DMS53 treated with DMSO at 0.1 percent for 48 hours (cell line): Measurements from ENCODE around the gene PLCG2.

ENCODE experiments used
- DNase-seq: peaks from one replicate; lab custom pipeline; 2025; ENCODE audit not compliant: unreplicated experiment; lab: John Stamatoyannopoulos, UW

The PLCG2 gene

GRCh38 chr16:81814751-81815428 is 35.8 kb downstream of the PLCG2 start:
- no peak for DNase-seq

DNA sequence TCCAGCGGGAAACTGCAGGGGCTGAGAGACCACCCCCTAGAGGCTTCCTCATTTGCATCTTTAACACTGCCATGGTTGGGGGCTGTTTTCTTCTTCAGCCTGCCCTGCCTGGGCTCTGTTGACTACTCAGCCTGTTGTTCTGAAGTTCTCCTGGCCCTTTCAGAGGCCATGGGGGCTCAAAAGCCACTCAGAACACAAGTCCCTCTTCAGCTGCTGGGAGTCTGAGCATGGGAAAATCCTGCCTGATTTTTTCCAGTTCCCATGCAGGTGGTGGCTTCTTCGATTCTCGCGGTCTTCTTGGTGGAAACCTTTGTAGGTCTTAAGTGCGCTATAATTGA is 36.3 kb downstream of the PLCG2 start:
- DNase-seq: no peak

DNA sequence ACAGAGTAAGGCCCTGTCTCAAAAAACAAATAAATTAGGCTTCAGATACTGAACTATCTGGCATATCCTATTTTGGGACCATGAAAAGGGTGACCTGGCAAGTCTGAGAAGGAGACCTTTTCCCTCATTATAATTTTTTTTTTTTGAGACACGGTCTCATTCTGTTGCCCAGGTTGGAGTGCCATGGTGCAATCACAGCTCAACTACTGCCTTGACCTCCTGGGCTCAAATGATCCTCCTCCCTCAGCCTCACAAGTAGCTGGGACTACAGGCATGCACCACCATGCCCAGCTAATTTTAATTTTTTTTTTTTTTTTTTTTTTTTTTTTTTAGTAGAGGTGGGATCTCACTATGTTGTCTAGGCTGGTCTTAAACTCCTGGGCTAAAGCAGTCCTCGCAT is 37.3 kb downstream of the PLCG2 start:
- DNase-seq: no peak

- DNase-seq: no peak
Observed at GRCh38 chr16:81816793-81817210, 37.7 kb downstream of the PLCG2 start.

DNA sequence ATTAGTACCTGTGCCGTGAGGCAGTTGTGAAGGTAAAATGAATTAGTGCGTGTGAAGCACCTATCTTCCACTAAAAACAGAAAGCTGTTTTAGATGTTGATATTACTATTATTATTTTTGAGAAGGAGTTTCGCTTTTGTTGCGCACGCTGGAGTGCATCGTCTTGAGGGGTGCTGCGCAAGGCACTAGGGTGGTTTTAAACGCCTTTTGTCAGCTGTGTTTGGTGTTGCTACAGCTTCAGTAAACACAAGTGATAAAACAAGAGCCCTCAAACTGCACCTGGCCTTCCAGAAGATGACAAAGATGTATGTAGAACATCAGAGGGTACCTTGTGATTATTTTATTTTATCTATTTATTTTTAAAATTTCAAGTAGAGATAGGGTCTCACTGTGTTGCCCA is 38.2 kb downstream of the PLCG2 start:
- no peak for DNase-seq

DNA sequence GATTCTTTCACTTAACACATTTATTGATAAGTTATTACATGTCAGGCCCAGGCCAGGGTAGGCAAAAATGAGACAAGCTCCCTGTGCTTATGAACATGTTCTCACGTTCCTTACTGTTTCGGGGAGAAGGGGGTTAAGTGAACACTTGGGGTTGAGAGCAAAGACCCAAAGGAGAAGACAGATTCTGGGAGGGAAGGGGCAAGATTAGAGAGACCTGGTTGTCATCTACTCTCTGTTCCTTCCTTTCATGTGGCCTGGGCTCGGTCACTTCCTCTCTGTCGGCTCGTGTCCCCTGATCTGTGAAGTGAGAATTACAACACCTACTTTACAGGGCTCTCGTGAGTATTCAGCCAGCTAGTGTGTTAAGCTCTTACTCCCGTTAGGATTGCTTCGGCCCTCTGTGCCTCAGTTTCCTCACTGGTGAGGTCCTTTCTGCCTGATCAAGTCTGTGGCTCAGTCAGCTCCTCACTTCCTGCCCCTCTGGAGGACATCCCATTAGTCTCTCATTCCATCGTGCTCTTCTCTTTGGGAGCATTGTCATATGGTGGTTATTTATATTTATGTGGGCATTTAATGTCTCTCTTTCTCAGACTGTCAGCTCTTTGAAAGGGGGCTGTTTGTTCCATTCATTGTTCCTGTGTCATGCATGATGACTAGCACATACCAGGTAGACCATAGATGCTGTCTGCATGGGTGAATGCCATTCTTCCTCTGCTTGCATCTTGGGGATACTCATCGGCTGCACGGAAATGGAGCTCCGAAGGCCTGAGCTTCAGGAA is 38.9 kb downstream of the PLCG2 start:
- DNase-seq: no peak

DNA sequence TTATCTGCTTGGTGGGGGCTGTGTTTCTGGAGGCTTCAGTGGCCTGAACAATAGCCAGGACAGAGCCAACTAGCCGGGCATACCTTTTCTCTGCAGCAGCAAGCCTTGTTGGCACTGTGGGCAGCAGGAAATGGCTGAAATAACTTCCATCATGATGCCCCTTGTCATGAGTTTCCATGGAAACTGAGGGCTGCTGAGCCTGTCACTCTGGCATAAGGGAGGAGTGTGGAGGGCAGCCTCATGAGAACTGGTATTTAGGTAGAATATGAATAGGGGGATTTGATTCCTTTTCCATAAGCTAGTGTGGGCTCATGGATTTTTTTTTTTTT is 39.4 kb downstream of the PLCG2 start:
- no peak for DNase-seq

GRCh38 chr16:81818905-81819304 is 39.8 kb downstream of the PLCG2 start:
- DNase-seq: no peak

GRCh38 chr16:81821436-81822128 is 42.5 kb downstream of the PLCG2 start:
- DNase-seq: no peak

- DNase-seq: no peak
Observed at GRCh38 chr16:81823111-81823510, 44.0 kb downstream of the PLCG2 start.

DNA sequence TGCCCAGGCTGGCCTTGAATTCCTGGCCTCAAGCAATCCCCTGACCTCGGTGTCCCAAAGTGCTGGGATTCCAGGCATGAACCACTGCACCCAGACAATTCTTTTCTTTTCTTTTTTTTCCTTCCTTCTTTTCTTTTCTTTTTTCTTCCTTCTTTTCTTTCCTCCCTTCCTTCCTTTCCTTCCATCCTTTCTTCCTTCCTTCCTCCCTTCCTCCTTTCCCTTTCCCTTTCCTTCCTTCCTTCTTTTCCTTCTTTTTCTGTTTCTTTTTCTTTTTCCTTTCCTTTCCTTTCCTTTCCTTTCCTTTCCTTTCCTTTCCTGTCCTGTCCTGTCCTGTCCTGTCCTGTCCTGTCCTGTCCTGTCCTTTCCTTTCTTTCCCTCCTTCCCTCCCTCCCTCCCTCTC is 44.6 kb downstream of the PLCG2 start:
- no peak for DNase-seq

DNA sequence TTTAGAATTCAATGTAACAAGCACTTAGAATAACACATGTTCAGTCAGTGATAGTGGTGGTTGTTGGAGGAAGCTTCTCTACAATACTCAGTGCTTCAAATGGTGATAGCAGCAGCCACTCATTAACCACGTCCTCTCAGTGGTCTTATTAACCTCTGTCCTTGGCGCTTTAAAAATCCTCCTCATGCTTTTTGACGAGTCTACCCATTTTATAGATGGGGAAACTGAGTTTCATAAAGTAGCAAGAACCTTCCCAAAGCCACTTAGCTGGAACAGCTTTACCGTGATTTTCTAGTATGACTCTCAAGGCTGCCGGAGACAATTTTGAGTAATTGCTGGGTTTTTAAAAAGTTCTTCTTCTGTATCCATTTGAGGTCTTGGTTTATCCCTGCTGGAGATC is 47.4 kb downstream of the PLCG2 start:
- DNase-seq: no peak

DNA sequence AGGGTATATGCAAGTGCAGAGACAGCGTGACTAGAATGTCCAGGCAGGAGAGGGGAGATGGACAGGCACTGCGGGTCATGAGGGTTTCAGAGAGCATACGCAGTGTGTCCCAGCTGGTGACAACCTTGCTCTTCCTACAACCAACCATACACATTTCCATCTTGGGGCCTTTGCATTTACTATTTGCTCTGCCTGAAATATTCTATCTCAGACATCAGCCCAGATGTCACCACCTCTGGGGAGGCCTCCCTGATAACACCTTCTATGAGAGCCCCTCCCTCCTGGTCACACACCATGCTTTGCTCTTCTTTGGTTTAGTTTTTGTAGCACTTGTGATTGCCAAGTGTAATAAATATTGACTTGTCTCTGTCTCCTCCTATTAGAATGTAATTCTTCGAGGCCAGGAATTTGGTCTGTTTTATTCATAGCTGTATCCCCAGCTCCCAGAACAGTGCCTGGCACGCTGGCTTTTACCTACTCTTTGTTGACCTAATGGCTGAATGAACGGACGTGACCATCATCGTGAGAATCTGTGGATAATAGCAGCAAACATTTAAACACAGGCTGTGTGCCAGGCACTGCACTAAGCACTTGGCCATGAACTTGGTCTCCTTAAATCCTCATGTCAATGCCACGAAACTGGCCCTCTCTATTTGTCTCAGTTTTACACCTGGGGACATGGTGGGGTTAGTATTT is 51.9 kb downstream of the PLCG2 start:
- no peak for DNase-seq

GRCh38 chr16:81831722-81832126 is 52.6 kb downstream of the PLCG2 start:
- no peak for DNase-seq

- DNase-seq: no peak
Observed at GRCh38 chr16:81832801-81833547, 53.9 kb downstream of the PLCG2 start.

DNA sequence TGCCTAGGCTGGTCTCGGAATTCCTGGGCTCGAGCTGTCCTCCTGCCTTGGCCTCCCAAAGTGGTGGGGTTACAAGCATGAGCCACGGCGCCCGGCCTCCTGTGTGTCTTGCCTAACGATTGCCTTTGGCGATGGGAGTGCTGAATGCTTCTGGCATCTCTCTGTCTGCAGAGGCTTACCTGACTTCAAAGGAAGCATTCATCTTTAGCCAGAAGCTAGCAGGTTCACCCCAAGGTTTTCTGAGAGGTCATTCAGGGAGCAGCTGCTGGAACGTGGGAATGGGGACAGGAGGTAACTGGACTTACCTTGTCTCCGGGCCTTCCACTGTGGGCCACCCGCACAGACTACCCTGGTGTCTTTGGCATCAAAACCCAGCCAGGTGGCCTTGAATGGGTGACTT is 54.7 kb downstream of the PLCG2 start:
- no peak for DNase-seq

- no peak for DNase-seq
Observed at GRCh38 chr16:81834868-81835267, 55.8 kb downstream of the PLCG2 start.

- no peak for DNase-seq
Observed at GRCh38 chr16:81836279-81837054, 57.4 kb downstream of the PLCG2 start.

- DNase-seq: no peak
Observed at GRCh38 chr16:81837312-81837751, 58.2 kb downstream of the PLCG2 start.

DNA sequence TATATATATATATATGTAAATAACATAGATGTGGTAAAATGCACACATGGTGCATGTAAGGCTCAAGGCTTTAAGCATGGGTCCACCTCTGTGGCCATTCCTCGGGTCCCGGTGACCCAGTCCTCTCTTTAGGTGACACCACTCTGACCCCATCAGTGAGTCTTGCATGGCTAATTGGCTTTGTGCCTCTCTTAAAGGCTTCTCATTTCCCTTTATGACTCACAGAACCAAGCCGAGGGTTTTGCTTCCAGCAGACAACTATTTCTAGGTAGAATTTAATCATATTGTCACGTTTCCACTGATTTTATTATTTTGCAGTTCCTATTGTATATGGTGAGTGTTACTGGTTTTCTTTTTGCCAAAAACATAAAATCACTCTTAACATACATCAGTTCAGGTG is 59.7 kb downstream of the PLCG2 start:
- DNase-seq: no peak
